Measurements from ENCODE around the gene SERPINA12.
"Not testable (repeated sequence)": the region's sequence is repeated elsewhere in the genome, so short reads cannot be mapped to it uniquely, and the experiment has no call there.

SERPINA12 gene

DNA sequence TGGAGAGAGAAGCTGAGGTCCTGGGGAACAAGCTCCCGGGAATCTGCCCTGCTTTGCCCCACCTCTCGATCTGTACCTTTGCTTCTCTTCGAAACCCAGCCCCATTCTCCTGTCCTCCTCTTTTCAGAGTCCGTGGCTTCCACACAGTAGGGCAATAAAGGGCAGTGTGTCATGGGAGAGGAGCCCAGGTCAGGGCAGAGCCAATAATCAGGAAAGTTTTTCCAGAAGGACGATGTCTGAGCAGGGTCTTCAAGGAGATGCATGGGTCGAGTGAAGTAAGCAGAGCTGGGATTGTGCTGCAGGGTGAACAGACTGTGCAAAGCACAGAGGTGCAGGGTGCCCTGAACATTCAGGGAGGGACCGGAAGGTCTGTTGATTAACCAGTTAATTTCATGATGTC lies 29.9 kb upstream of the SERPINA12 start:
- DNase-seq (ENCODE audit: low read depth): no peak

GRCh38 chr14:94538070-94538740 lies 28.9 kb upstream of the SERPINA12 start:
- H3K4me3 ChIP-seq (ENCODE audit: low read depth, low read length): no peak overlapping the region
- no peak for DNase-seq (ENCODE audit: low read depth)

More for the DNA sequence above, 29.9 kb upstream of the SERPINA12 start:
- H3K4me3 ChIP-seq (ENCODE audit: low read depth, low read length): no peak overlapping the region

GRCh38 chr14:94536836-94537235 lies 27.6 kb upstream of the SERPINA12 start:
- DNase-seq (ENCODE audit: low read depth): no peak
- H3K4me3 ChIP-seq (ENCODE audit: low read depth, low read length): no peak overlapping the region

GRCh38 chr14:94535506-94535905 lies 26.2 kb upstream of the SERPINA12 start:
- no peak overlapping the region for H3K4me3 ChIP-seq (ENCODE audit: low read depth, low read length)
- no peak for DNase-seq (ENCODE audit: low read depth)

GRCh38 chr14:94532447-94532846 lies 23.2 kb upstream of the SERPINA12 start:
- DNase-seq (ENCODE audit: low read depth): no peak
- H3K4me3 ChIP-seq (ENCODE audit: low read depth, low read length): no peak overlapping the region

DNA sequence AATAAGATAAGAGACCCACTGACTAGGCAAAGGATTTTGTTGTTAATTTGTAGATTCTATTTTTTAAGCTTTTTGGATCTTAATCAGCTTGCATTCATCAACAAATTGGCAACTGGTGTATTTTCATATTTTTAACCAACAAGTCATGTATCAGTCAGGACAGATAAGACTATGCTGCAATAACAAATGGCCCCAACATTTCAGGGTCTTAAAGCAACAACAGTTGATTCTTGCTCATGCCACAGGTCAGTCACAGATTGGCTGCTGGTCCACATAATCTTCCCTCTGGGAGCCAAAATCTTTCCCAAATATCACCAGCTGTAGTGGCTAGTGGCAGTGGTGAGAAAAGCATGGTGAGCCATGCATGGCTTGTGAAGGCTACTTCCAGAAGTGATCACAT lies 21.9 kb upstream of the SERPINA12 start:
- no peak for DNase-seq (ENCODE audit: low read depth)
- no peak overlapping the region for H3K4me3 ChIP-seq (ENCODE audit: low read depth, low read length)

DNA sequence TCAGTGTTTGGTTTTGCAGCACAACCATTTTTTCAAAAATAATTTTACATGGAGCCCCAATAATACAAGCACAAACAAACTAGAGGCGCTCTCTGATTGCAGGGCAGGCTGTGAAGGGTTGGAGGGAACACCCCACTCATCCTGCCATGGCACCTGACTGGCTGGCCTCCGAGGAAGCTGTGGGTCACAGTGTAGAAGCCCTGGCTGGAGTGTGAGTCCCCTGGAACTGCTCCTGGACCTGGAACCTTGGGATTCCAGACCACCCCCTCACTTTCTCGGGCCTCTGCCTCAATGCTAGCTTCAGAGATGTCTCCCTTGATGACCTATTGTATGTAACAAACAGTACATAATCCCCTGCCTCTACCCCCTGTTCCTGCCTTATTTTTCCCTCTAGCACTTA lies 14.8 kb upstream of the SERPINA12 start:
- H3K4me3 ChIP-seq (ENCODE audit: low read depth, low read length): no peak overlapping the region
- DNase-seq (ENCODE audit: low read depth): no peak

- H3K4me3 ChIP-seq (ENCODE audit: low read depth, low read length): no peak overlapping the region
- DNase-seq (ENCODE audit: low read depth): no peak
Measured at GRCh38 chr14:94523265-94523664, 14.0 kb upstream of the SERPINA12 start.

GRCh38 chr14:94522115-94522724 lies 13.0 kb upstream of the SERPINA12 start:
- DNase-seq (ENCODE audit: low read depth): no peak
- no peak overlapping the region for H3K4me3 ChIP-seq (ENCODE audit: low read depth, low read length)

DNA sequence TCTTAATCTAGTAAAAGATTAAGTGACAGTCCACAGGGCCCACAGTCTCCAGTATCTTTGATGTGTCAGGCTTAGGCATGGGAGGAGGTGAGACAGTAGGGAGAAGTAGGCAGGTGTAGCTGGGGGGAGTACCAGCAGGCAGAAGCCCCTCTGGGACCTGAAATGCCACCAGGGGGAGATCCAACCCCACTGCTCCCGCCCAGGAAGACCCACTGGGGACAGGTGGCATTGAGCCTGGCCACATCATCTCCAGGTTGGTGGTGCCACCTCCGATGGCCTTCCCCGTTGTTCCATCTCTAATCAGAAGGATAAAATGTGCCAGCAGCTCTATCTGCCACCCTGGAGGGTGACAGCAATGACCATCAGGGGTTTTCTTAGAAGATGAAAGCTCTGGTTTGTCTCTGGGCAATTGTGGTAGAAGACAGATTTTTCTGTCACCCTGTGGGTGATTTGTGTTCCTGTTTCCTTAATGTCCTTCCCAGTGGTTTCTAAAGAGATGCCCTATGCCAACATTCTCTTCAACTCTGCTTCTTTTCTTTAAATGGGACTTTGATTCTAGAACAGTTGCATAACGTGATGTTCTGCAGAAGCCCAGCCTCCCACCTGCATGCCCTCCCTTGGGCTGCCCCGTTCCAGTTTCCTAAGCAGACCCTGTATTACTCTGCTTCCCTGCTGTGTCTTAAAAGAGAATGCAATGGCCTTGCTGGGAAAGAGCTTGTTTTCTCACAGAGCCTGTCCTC lies 12.3 kb upstream of the SERPINA12 start:
- H3K4me3 ChIP-seq (ENCODE audit: low read depth, low read length): no peak overlapping the region
- no peak for DNase-seq (ENCODE audit: low read depth)

GRCh38 chr14:94517641-94518257 lies 8.5 kb upstream of the SERPINA12 start:
- no peak overlapping the region for H3K4me3 ChIP-seq (ENCODE audit: low read depth, low read length)
- no peak for DNase-seq (ENCODE audit: low read depth)

- DNase-seq (ENCODE audit: low read depth): no peak
- no peak overlapping the region for H3K4me3 ChIP-seq (ENCODE audit: low read depth, low read length)
Measured at GRCh38 chr14:94517248-94517640, 8.0 kb upstream of the SERPINA12 start.

GRCh38 chr14:94515856-94516255 lies 6.6 kb upstream of the SERPINA12 start:
- H3K4me3 ChIP-seq (ENCODE audit: low read depth, low read length): no peak overlapping the region
- DNase-seq (ENCODE audit: low read depth): no peak

- H3K4me3 ChIP-seq (ENCODE audit: low read depth, low read length): no peak overlapping the region
- no peak for DNase-seq (ENCODE audit: low read depth)
Measured at GRCh38 chr14:94515426-94515825, 6.2 kb upstream of the SERPINA12 start.

- H3K4me3 ChIP-seq (ENCODE audit: low read depth, low read length): no peak overlapping the region
- no peak for DNase-seq (ENCODE audit: low read depth)
Measured at GRCh38 chr14:94514351-94514750, 5.1 kb upstream of the SERPINA12 start.

DNA sequence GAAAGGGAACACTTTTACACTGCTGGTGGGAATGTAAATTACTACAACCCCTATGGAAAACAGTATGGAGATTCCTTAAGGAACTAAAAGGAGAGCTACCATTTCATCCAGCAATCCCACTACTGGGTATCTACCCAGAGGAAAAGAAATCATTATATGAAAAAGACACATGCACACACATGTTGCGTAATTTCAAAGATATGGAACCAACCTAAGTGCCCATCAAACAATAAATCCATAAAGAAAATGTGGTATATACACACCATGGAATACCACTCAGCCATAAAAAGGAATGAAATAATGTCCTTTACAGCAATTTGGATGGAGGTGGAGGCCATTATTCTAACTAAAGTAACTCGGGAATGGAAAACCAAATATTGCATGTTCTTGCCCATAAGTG lies 1.2 kb upstream of the SERPINA12 start:
- DNase-seq (ENCODE audit: low read depth); H3K4me3 ChIP-seq (ENCODE audit: low read depth, low read length): not testable (repeated sequence)

DNA sequence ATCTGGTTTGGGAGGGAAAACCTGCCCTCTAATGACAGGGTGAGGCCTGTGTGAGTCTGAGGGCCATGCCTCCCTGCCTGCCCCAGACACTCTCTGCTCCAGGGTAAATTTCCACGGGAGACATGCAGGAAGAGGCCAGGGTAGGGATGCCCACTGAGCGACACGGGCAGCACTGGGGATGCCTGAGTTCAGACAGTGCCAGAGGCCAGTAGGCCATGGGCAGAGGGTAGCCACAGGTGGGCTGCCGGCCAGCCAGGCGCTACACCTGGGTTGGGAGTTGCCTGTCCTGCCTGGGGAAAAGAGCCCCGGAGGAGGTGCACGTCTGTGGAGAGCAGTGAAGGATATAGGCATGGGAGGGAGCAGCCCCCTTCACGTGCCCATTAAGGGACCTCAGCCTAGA lies 3.6 kb downstream of the SERPINA12 start:
- H3K4me3 ChIP-seq (ENCODE audit: low read depth, low read length): no peak overlapping the region
- no peak for DNase-seq (ENCODE audit: low read depth)

GRCh38 chr14:94505206-94505605 lies 4.1 kb downstream of the SERPINA12 start:
- H3K4me3 ChIP-seq (ENCODE audit: low read depth, low read length): no peak overlapping the region
- DNase-seq (ENCODE audit: low read depth): no peak

- no peak overlapping the region for H3K4me3 ChIP-seq (ENCODE audit: low read depth, low read length)
- DNase-seq (ENCODE audit: low read depth): no peak
Measured at GRCh38 chr14:94501588-94502516, 7.4 kb downstream of the SERPINA12 start.
